GM21825 (cell line): ENCODE measurements around the gene ZNF618.
"Not testable (repeated sequence)": the region's sequence is repeated elsewhere in the genome, so short reads cannot be mapped to it uniquely, and the experiment has no call there.

ENCODE experiments used
- ATAC-seq: cut with Tn5 transposase; IDR thresholded peaks from one replicate; pipeline ENCODE4 v1.9.1; 2021; ENCODE audit warnings: mild to moderate bottlenecking, moderate library complexity; ENCODE audit not compliant: unreplicated experiment

The ZNF618 gene

GRCh38 chr9:114034196-114034595 is 158.1 kb downstream of the ZNF618 start:
- ATAC-seq = no peak

GRCh38 chr9:114034661-114035062 is 158.6 kb downstream of the ZNF618 start:
- no peak for ATAC-seq

- no peak for ATAC-seq
These were observed 159.2 kb downstream of the ZNF618 start for GRCh38 chr9:114035221-114035844.

GRCh38 chr9:114035845-114036801 is 160.0 kb downstream of the ZNF618 start:
- no peak for ATAC-seq

GRCh38 chr9:114037249-114037648 is 161.1 kb downstream of the ZNF618 start:
- ATAC-seq = no peak

GRCh38 chr9:114037961-114038723 is 162.0 kb downstream of the ZNF618 start:
- ATAC-seq = no peak

- ATAC-seq = no peak
These were observed 162.7 kb downstream of the ZNF618 start for GRCh38 chr9:114038724-114039313.

- no peak for ATAC-seq
These were observed 163.4 kb downstream of the ZNF618 start for GRCh38 chr9:114039484-114039883.

GRCh38 chr9:114043660-114044059 is 167.6 kb downstream of the ZNF618 start:
- not testable (repeated sequence) for ATAC-seq

- no peak for ATAC-seq
These were observed 170.2 kb downstream of the ZNF618 start for GRCh38 chr9:114046237-114046755.

GRCh38 chr9:114046875-114047274 is 170.8 kb downstream of the ZNF618 start:
- ATAC-seq = no peak

GRCh38 chr9:114047717-114048116 is 171.6 kb downstream of the ZNF618 start:
- no peak for ATAC-seq

GRCh38 chr9:114048533-114049415 is 172.7 kb downstream of the ZNF618 start:
- no peak for ATAC-seq

GRCh38 chr9:114049441-114050225 is 173.5 kb downstream of the ZNF618 start:
- ATAC-seq = no peak

GRCh38 chr9:114050226-114050568 is 174.1 kb downstream of the ZNF618 start:
- ATAC-seq = no peak

GRCh38 chr9:114050646-114051045 is 174.5 kb downstream of the ZNF618 start:
- no peak for ATAC-seq

- ATAC-seq = no peak
These were observed 175.2 kb downstream of the ZNF618 start for GRCh38 chr9:114051281-114051680.

GRCh38 chr9:114051706-114052105 is 175.6 kb downstream of the ZNF618 start:
- no peak for ATAC-seq
